NCI-H526 (cell line): Measurements from ENCODE around the gene OSBPL10.
A peak's percentile ranks its signal among the peaks of the same experiment; 100 is the strongest.
"Not testable (repeated sequence)": the region's sequence is repeated elsewhere in the genome, so short reads cannot be mapped to it uniquely, and the experiment has no call there.

ENCODE experiments used
- DNase-seq, 2 experiments: peaks; one replicate each; lab custom pipeline; 2025; lab: John Stamatoyannopoulos, UW

The OSBPL10 gene

GRCh38 chr3:31701286-31701685, 279.8 kb downstream of the OSBPL10 start:
- DNase-seq = no peak

- DNase-seq = no peak
Observed at GRCh38 chr3:31699309-31699953, 281.6 kb downstream of the OSBPL10 start.

- DNase-seq = no peak
Observed at GRCh38 chr3:31696815-31697548, 284.1 kb downstream of the OSBPL10 start.

GRCh38 chr3:31696009-31696297, 285.1 kb downstream of the OSBPL10 start:
- DNase-seq = no peak

- DNase-seq = peak in 1 of 2 experiments; percentile 9
Observed at GRCh38 chr3:31695280-31696008, 285.6 kb downstream of the OSBPL10 start.

GRCh38 chr3:31693346-31693745, 287.7 kb downstream of the OSBPL10 start:
- DNase-seq = no peak

GRCh38 chr3:31692751-31693150, 288.3 kb downstream of the OSBPL10 start:
- DNase-seq = peak in 1 of 2 experiments; percentile 15

- DNase-seq = no peak
Observed at GRCh38 chr3:31690771-31691170, 290.3 kb downstream of the OSBPL10 start.

- DNase-seq = not testable (repeated sequence)
Observed at GRCh38 chr3:31689523-31689922, 291.5 kb downstream of the OSBPL10 start.

- no peak for DNase-seq
Observed at GRCh38 chr3:31688984-31689383, 292.1 kb downstream of the OSBPL10 start.

- DNase-seq = no peak
Observed at GRCh38 chr3:31687020-31687802, 293.9 kb downstream of the OSBPL10 start.

GRCh38 chr3:31680072-31680870, 300.8 kb downstream of the OSBPL10 start:
- DNase-seq = no peak

GRCh38 chr3:31676556-31676955, 304.5 kb downstream of the OSBPL10 start:
- DNase-seq = no peak

GRCh38 chr3:31673950-31674349, 307.1 kb downstream of the OSBPL10 start:
- DNase-seq = no peak

- no peak for DNase-seq
Observed at GRCh38 chr3:31671976-31672375, 309.1 kb downstream of the OSBPL10 start.

- DNase-seq = no peak
Observed at GRCh38 chr3:31671451-31671850, 309.6 kb downstream of the OSBPL10 start.

- DNase-seq = no peak
Observed at GRCh38 chr3:31670722-31671121, 310.3 kb downstream of the OSBPL10 start.

- no peak for DNase-seq
Observed at GRCh38 chr3:31670136-31670535, 310.9 kb downstream of the OSBPL10 start.

- DNase-seq = no peak
Observed at GRCh38 chr3:31668242-31668641, 312.8 kb downstream of the OSBPL10 start.

- DNase-seq = no peak
Observed at GRCh38 chr3:31667582-31667981, 313.5 kb downstream of the OSBPL10 start.

- no peak for DNase-seq
Observed at GRCh38 chr3:31664031-31664430, 317.0 kb downstream of the OSBPL10 start.
